ENCODE measurements around the gene DNER. TPM values are rescaled to one million over a fixed set of nuclear protein-coding genes. Genes with fewer than 3 reads are reported as not detected.

The DNER gene
- polyA plus RNA-seq, 6 donors from 2014 or later: not detected

GRCh38 chr2:229586746-229587705 lies 127.3 kb downstream of the DNER start:
- peaks cover 0 to 6% (median 0%) of the 10 kb centered on the region in 3 donors for H3K4me1 Mint-ChIP-seq
- no peak for ATAC-seq (ENCODE audit: low read depth in 2 of 2)
- no peak overlapping the region for H3K27ac Mint-ChIP-seq
- H3K36me3 Mint-ChIP-seq: no peaks in the 10 kb centered on the region
- H3K4me3 Mint-ChIP-seq: peak overlapping the region in 1 of 8 donors; percentile 22
- H3K9me3 Mint-ChIP-seq: peaks cover 0 to 4% (median 0%) of the 10 kb centered on the region in 7 donors
- peak; percentile 2 for DNase-seq
- H3K27me3 Mint-ChIP-seq: peaks cover 12 to 26% (median 24%) of the 10 kb centered on the region in 3 donors

GRCh38 chr2:229586012-229586411 lies 128.3 kb downstream of the DNER start:
- H3K36me3 Mint-ChIP-seq: no peaks in the 10 kb centered on the region
- H3K27ac Mint-ChIP-seq: no peak overlapping the region
- ATAC-seq (ENCODE audit: low read depth in 2 of 2) (no peak), DNase-seq (no peak)
- peaks cover 0 to 3% (median 0%) of the 10 kb centered on the region in 7 donors for H3K9me3 Mint-ChIP-seq
- no peak overlapping the region for H3K4me3 Mint-ChIP-seq
- peaks cover 0 to 6% (median 0%) of the 10 kb centered on the region in 3 donors for H3K4me1 Mint-ChIP-seq
- peaks cover 16 to 29% (median 28%) of the 10 kb centered on the region in 3 donors for H3K27me3 Mint-ChIP-seq

- peaks cover 0 to 6% (median 0%) of the 10 kb centered on the region in 3 donors for H3K4me1 Mint-ChIP-seq
- H3K9me3 Mint-ChIP-seq: no peaks in the 10 kb centered on the region
- no peak overlapping the region for H3K27ac Mint-ChIP-seq
- H3K4me3 Mint-ChIP-seq: no peak overlapping the region
- H3K36me3 Mint-ChIP-seq: no peaks in the 10 kb centered on the region
- no peak for ATAC-seq (ENCODE audit: low read depth in 2 of 2)
- no peak for DNase-seq
- peaks cover 12 to 46% (median 46%) of the 10 kb centered on the region in 3 donors for H3K27me3 Mint-ChIP-seq
Measured at GRCh38 chr2:229582151-229582550, 132.2 kb downstream of the DNER start.

- no peaks in the 10 kb centered on the region for H3K9me3 Mint-ChIP-seq
- DNase-seq (no peak), ATAC-seq (ENCODE audit: low read depth in 2 of 2) (no peak)
- no peak overlapping the region for H3K4me3 Mint-ChIP-seq
- no peak overlapping the region for H3K27ac Mint-ChIP-seq
- no peaks in the 10 kb centered on the region for H3K4me1 Mint-ChIP-seq
- H3K27me3 Mint-ChIP-seq: peaks cover 11 to 47% (median 39%) of the 10 kb centered on the region in 3 donors
- no peaks in the 10 kb centered on the region for H3K36me3 Mint-ChIP-seq
Measured at GRCh38 chr2:229578052-229578846, 136.1 kb downstream of the DNER start.

GRCh38 chr2:229575569-229576315 lies 138.6 kb downstream of the DNER start:
- Mint-ChIP-seq H3K9me3 (no peaks in the 10 kb centered on the region), H3K36me3 (no peaks in the 10 kb centered on the region), H3K4me1 (no peaks in the 10 kb centered on the region), H3K27me3 (peaks cover 7 to 41% (median 33%) of the 10 kb centered on the region in 3 donors), H3K4me3 (no peak overlapping the region), H3K27ac (no peak overlapping the region)
- ATAC-seq (ENCODE audit: low read depth in 2 of 2) (no peak), DNase-seq (no peak)

GRCh38 chr2:229572507-229573271 lies 141.7 kb downstream of the DNER start:
- Mint-ChIP-seq H3K27ac (no peak overlapping the region), H3K4me1 (no peaks in the 10 kb centered on the region), H3K9me3 (no peaks in the 10 kb centered on the region), H3K4me3 (no peak overlapping the region), H3K36me3 (no peaks in the 10 kb centered on the region), H3K27me3 (peaks cover 7 to 19% (median 19%) of the 10 kb centered on the region in 3 donors)
- DNase-seq: no peak
- no peak for ATAC-seq (ENCODE audit: low read depth in 2 of 2)

- Mint-ChIP-seq H3K27me3 (peaks cover 7 to 21% (median 15%) of the 10 kb centered on the region in 3 donors), H3K9me3 (no peaks in the 10 kb centered on the region), H3K4me3 (no peak overlapping the region), H3K36me3 (no peaks in the 10 kb centered on the region), H3K27ac (no peak overlapping the region), H3K4me1 (no peaks in the 10 kb centered on the region)
- ATAC-seq (ENCODE audit: low read depth in 2 of 2): no peak
- no peak for DNase-seq
Measured at GRCh38 chr2:229571243-229571642, 143.1 kb downstream of the DNER start.

GRCh38 chr2:229566370-229566769 lies 148.0 kb downstream of the DNER start:
- Mint-ChIP-seq H3K36me3 (no peaks in the 10 kb centered on the region), H3K4me3 (no peak overlapping the region), H3K27ac (no peak overlapping the region), H3K9me3 (peaks cover 0 to 2% (median 0%) of the 10 kb centered on the region in 7 donors), H3K4me1 (no peaks in the 10 kb centered on the region), H3K27me3 (peaks cover 0 to 12% (median 8%) of the 10 kb centered on the region in 3 donors)
- ATAC-seq (ENCODE audit: low read depth in 2 of 2): no peak
- no peak for DNase-seq

GRCh38 chr2:229564300-229564907 lies 150.0 kb downstream of the DNER start:
- Mint-ChIP-seq H3K27ac (no peak overlapping the region), H3K4me3 (no peak overlapping the region), H3K9me3 (peaks cover 0 to 5% (median 0%) of the 10 kb centered on the region in 7 donors), H3K27me3 (peaks cover 0 to 12% (median 9%) of the 10 kb centered on the region in 3 donors), H3K4me1 (no peaks in the 10 kb centered on the region), H3K36me3 (no peaks in the 10 kb centered on the region)
- no peak for DNase-seq
- ATAC-seq (ENCODE audit: low read depth in 2 of 2): no peak

- Mint-ChIP-seq H3K4me1 (no peaks in the 10 kb centered on the region), H3K36me3 (no peaks in the 10 kb centered on the region), H3K9me3 (peaks cover 0 to 5% (median 0%) of the 10 kb centered on the region in 7 donors), H3K27me3 (peaks cover 0 to 15% (median 12%) of the 10 kb centered on the region in 3 donors), H3K4me3 (no peak overlapping the region), H3K27ac (no peak overlapping the region)
- DNase-seq (no peak), ATAC-seq (ENCODE audit: low read depth in 2 of 2) (no peak)
Measured at GRCh38 chr2:229563388-229563787, 151.0 kb downstream of the DNER start.

GRCh38 chr2:229562472-229563127 lies 151.8 kb downstream of the DNER start:
- Mint-ChIP-seq H3K27me3 (peaks cover 0 to 15% (median 11%) of the 10 kb centered on the region in 3 donors), H3K4me1 (no peaks in the 10 kb centered on the region), H3K9me3 (peaks cover 0 to 7% (median 2%) of the 10 kb centered on the region in 7 donors), H3K4me3 (no peak overlapping the region), H3K27ac (no peak overlapping the region), H3K36me3 (no peaks in the 10 kb centered on the region)
- ATAC-seq (ENCODE audit: low read depth in 2 of 2) (no peak), DNase-seq (no peak)

GRCh38 chr2:229559986-229560385 lies 154.4 kb downstream of the DNER start:
- Mint-ChIP-seq H3K27ac (no peak overlapping the region), H3K4me3 (no peak overlapping the region), H3K27me3 (peaks cover 5 to 7% (median 7%) of the 10 kb centered on the region in 3 donors), H3K9me3 (peaks cover 2 to 12% (median 5%) of the 10 kb centered on the region in 7 donors), H3K36me3 (no peaks in the 10 kb centered on the region), H3K4me1 (no peaks in the 10 kb centered on the region)
- no peak for ATAC-seq (ENCODE audit: low read depth in 2 of 2)
- no peak for DNase-seq

All from naive B cell (primary cell).